ENCODE results near the gene VAT1L. TPM values are rescaled to one million over a fixed set of nuclear protein-coding genes. Genes with fewer than 3 reads are reported as not detected.

Gene VAT1L
- 0.17 and 0.29 TPM in 2 replicates for total RNA-seq

GRCh38 chr16:77788181-77789084 is at the start of gene VAT1L:
Gene VAT1L, plus strand, starts transcription at chr16:77788564. Its CDS starts 119 bp downstream, at chr16:77788683.

GRCh38 chr16:78022347-78023060 is 234.1 kb downstream of the VAT1L start, which contains the start of gene CLEC3A:
Gene CLEC3A, plus strand, starts transcription at chr16:78022548. Its CDS starts 79 bp downstream, at chr16:78022627.

Other genes with a start within 250 kb of the VAT1L start
- gene NUDT7, start 66.0 kb upstream of the VAT1L start, total RNA-seq: 9.6 and 10.6 TPM in 2 replicates
- not detected in 2 replicates for gene CLEC3A, start 234.0 kb downstream of the VAT1L start, total RNA-seq

Measured in smooth muscle cell of trachea (primary cell).